NCI-H526 treated with DMSO at 0.1 percent for 48 hours (cell line): ENCODE measurements around the gene PRSS27.
"Not testable (repeated sequence)": the region's sequence is repeated elsewhere in the genome, so short reads cannot be mapped to it uniquely, and the experiment has no call there.

ENCODE experiments used
- DNase-seq: peaks from one replicate; lab custom pipeline; 2025; lab: John Stamatoyannopoulos, UW

The PRSS27 gene

GRCh38 chr16:2671741-2672140, 48.3 kb downstream of the PRSS27 start:
- DNase-seq, result no peak

- DNase-seq, result not testable (repeated sequence)
Observed at GRCh38 chr16:2671193-2671592, 48.8 kb downstream of the PRSS27 start.

- not testable (repeated sequence) for DNase-seq
Observed at GRCh38 chr16:2670017-2670416, 50.0 kb downstream of the PRSS27 start.

GRCh38 chr16:2669587-2669986, 50.4 kb downstream of the PRSS27 start:
- not testable (repeated sequence) for DNase-seq

- DNase-seq, result not testable (repeated sequence)
Observed at GRCh38 chr16:2666671-2667070, 53.4 kb downstream of the PRSS27 start.

GRCh38 chr16:2664574-2664982, 55.4 kb downstream of the PRSS27 start:
- no peak for DNase-seq

GRCh38 chr16:2663553-2664546, 56.2 kb downstream of the PRSS27 start:
- no peak for DNase-seq
